ENCODE measurements around the gene NPPC. TPM values are rescaled to one million over a fixed set of nuclear protein-coding genes. Genes with fewer than 3 reads are reported as not detected.

NPPC gene
- polyA plus RNA-seq, 2 of the 4 experiments (the other 2 are of a cell fraction): not detected

DNA sequence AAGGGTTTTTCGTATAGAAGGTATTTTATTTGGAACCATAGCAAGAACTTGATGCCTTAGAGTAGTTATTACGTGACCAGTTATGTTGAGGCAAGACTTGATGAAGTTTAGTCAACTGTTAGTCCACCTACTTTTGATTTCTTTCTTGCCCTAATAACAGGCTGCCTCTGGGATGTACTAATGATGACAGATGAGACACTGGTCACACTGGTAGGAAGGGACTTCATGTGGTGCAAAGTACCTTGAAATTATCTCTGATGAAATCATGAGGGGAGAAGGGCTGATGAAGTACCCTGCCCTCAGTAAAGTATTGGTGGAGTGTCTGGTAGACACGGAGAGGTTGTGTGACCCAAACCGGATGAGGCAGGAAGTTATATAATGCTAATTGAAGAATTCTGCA is 40.7 kb upstream of the NPPC start:
- no peak for ATAC-seq
- ChIA-PET POLR2A (no interaction called here), CTCF (no interaction called here)
- Histone ChIP-seq H3K4me3 (no peak overlapping the region), H3K4me2 (no peak overlapping the region), H3K4me1 (peaks cover 9% of the 10 kb centered on the region; the same call in 1 of the 3 replicates), H3K9me3 (no peaks in the 10 kb centered on the region), H3K27ac (no peak overlapping the region)
- DNase-seq (ENCODE audit: low read depth in 1 of 2, low spot score in 1 of 2): no peak
- FAIRE-seq: no peak
- no peak for TF ChIP-seq BHLHE40 (IDR thresholded peaks at IDR 0.05; ENCODE audit: low read depth, low read length)
- 92% methylated on average over 4 of the region's 4 CpGs for WGBS (ENCODE audit: missing lambda C conversion rate)

GRCh38 chr2:231965102-231965501 is 38.9 kb upstream of the NPPC start:
- CTCF ChIA-PET: no interaction called here
- H3K9me3 ChIP-seq: no peaks in the 10 kb centered on the region
- POLR2A ChIA-PET: no interaction called here
- no peak for ATAC-seq
- TF ChIP-seq MYC (IDR thresholded peaks at IDR 0.05; ENCODE audit: borderline replicate concordance, low read length) (no peak), NFE2L2 (conservative IDR thresholded peaks at IDR 0.05; ENCODE audit: low read length) (no peak), ZSCAN20 (CRISPR knock-in tag; IDR thresholded peaks at IDR 0.05) (no peak), RNF2 (IDR thresholded peaks at IDR 0.05; ENCODE audit: borderline replicate concordance, low read depth) (no peak), PHF8 (IDR thresholded peaks at IDR 0.05; ENCODE audit: borderline replicate concordance, low read depth) (no peak), JUNB (IDR thresholded peaks at IDR 0.05) (no peak), FOSB (CRISPR knock-in tag; IDR thresholded peaks at IDR 0.05) (no peak)
- no peak overlapping the region for H3K4me3 ChIP-seq
- 100% methylated on average over 1 of the region's 1 CpG for WGBS (ENCODE audit: missing lambda C conversion rate)
- no peak for DNase-seq (ENCODE audit: low read depth in 1 of 2, low spot score in 1 of 2)
- no peak overlapping the region for H3K4me2 ChIP-seq
- no peak overlapping the region for H3K27ac ChIP-seq
- no peak for FAIRE-seq
- H3K4me1 ChIP-seq: peaks cover 15% of the 10 kb centered on the region; the same call in 2 of the 3 replicates

DNA sequence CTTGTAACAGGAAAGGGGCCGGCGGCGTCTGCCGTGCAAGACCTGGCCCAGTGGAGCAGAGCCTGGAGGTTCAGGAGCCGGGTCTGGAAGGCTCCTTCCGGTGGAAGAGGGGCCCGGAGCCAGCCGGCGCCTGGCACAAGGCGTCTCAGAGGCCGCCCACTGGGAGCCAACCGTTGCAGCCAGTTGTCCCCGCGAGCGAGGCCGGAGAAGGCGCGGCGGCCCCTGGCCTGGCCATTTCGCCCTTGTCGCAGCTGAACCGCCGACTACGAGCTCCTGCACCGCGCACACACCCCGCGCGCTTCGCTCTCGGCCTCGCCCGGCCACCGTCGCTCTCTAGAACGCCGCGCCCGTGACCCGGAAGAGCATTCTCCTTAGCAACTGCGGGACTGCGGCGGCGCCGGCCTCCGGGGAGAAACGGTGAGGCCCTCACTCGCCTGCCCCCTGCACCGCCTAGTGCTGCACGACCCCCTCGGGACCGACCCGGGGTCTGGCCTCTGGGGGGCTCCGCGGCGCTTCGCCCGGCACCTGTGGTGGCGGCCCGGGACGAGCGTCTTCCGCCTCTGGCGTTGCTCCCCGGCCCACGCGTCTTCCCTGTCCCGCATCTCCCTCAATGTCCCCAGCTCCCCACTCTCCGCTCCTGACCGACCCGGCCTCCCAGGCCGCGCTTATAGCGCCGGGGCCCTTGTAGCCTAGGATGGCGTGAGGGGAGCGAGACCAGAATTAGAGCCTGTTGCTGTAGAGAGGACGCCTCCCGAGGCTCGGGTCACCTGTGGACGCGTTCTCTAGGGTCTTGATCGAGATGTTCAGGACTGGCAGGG is 35.4 kb upstream of the NPPC start, which contains the start of gene DIS3L2:
Gene DIS3L2 (plus strand): TSS at position 365 of the 818 bp plus-strand sequence. CDS start 53,215 bp downstream, outside the sequence.
- ChIA-PET POLR2A (interaction anchor here (1.1 kb wide), 1 partner anchor 20 kb away, joined by 3 read pairs; no protein-coding TSS in a partner anchor), CTCF (interaction anchor here (1.0 to 1.5 kb wide), 3 partner anchors 13 to 180 kb away, joined by 3 read pairs; no protein-coding TSS in a partner anchor)
- DNase-seq (ENCODE audit: low read depth in 1 of 2, low spot score in 1 of 2): peak; percentile 73 to 92
- under 1% methylated on average over 48 of the region's 83 CpGs for WGBS (ENCODE audit: missing lambda C conversion rate)
- Histone ChIP-seq H3K4me1 (peaks cover 15% of the 10 kb centered on the region; the same call in 2 of the 3 replicates), H3K4me2 (peak within 1 kb of the TSS; percentile 97), H3K27ac (peak within 1 kb of the TSS; percentile 97 to 99), H3K4me3 (peak within 1 kb of the TSS; percentile 87), H3K9me3 (no peaks in the 10 kb centered on the region)
- no peak for TF ChIP-seq FOSB (CRISPR knock-in tag; IDR thresholded peaks at IDR 0.05)
- TF ChIP-seq EHF (CRISPR knock-in tag; IDR thresholded peaks at IDR 0.05): no peak
- peak; percentile 92 for TF ChIP-seq MAX (IDR thresholded peaks at IDR 0.05)
- TF ChIP-seq BCL3 (IDR thresholded peaks at IDR 0.05): peak; percentile 86; the same call in 1 of the 3 replicates
- TF ChIP-seq, protein P1, sequence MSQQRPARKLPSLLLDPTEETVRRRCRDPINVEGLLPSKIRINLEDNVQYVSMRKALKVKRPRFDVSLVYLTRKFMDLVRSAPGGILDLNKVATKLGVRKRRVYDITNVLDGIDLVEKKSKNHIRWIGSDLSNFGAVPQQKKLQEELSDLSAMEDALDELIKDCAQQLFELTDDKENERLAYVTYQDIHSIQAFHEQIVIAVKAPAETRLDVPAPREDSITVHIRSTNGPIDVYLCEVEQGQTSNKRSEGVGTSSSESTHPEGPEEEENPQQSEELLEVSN (IDR thresholded peaks at IDR 0.05; ENCODE audit: borderline replicate concordance, low read depth): peak; percentile 68; the same call in 1 of the 2 replicates
- no peak for TF ChIP-seq HDAC2 (IDR thresholded peaks at IDR 0.05)
- no peak for TF ChIP-seq TFCP2L1 (CRISPR knock-in tag; IDR thresholded peaks at IDR 0.05)
- peak in 1 of 2 experiments; percentile 96; a peak in 3 of 5 replicates for TF ChIP-seq JUN (IDR thresholded peaks at IDR 0.05)
- peak; percentile 41; the same call in 1 of the 2 replicates for TF ChIP-seq MYC (IDR thresholded peaks at IDR 0.05; ENCODE audit: borderline replicate concordance, low read length)
- TF ChIP-seq REST (IDR thresholded peaks at IDR 0.05): peak; percentile 33; the same call in 1 of the 2 replicates
- TF ChIP-seq PHF8 (IDR thresholded peaks at IDR 0.05; ENCODE audit: borderline replicate concordance, low read depth): peak; percentile 81
- TF ChIP-seq POLR2A (IDR thresholded peaks at IDR 0.05; ENCODE audit: low read length): peak; percentile 73
- TF ChIP-seq KDM5A (IDR thresholded peaks at IDR 0.05): peak; percentile 70; the same call in 1 of the 2 replicates
- 0 out of 2 replicates have a peak, but pooled peaks have one; percentile 36 for TF ChIP-seq RFX5 (IDR thresholded peaks at IDR 0.05)
- ATAC-seq: peak; percentile 97
- FAIRE-seq: no peak

Data from A549 (cell line).